Smooth muscle cell (in vitro differentiated cells): Measurements from ENCODE around the gene AMPH. TPM values are rescaled to one million over a fixed set of nuclear protein-coding genes. Genes with fewer than 3 reads are reported as not detected.

ENCODE experiments used
- DNase-seq: peaks from one replicate; lab custom pipeline; 2025; ENCODE audit not compliant: unreplicated experiment; lab: John Stamatoyannopoulos, UW
- H2AFZ ChIP-seq: fragments of 200-600 bp; sonication (generic); 2 replicates; pipeline ENCODE4 v1.6.0; 2016; ENCODE audit warnings: antibody characterized with exemption, low read depth, mild to moderate bottlenecking
- H3F3A ChIP-seq: fragments of 200-600 bp; sonication (generic); 2 replicates; pipeline ENCODE4 v1.6.0; 2017; ENCODE audit warnings: antibody characterized with exemption, low read depth
- H3K27ac ChIP-seq: fragments of 200-600 bp; sonication (generic); 2 replicates; pipeline ENCODE4 v1.5.1; 2016; ENCODE audit warnings: low read depth, mild to moderate bottlenecking
- H3K27me3 ChIP-seq: fragments of 200-600 bp; sonication (generic); 2 replicates; pipeline ENCODE4 v1.6.1; 2016; ENCODE audit warnings: low read depth, mild to moderate bottlenecking
- H3K36me3 ChIP-seq: fragments of 200-600 bp; sonication (generic); 2 replicates; pipeline ENCODE4 v1.5.1; 2016; ENCODE audit warnings: low read depth
- H3K4me1 ChIP-seq: fragments of 200-600 bp; sonication (generic); 2 replicates; pipeline ENCODE4 v1.5.1; 2016; ENCODE audit warnings: low read depth
- H3K4me2 ChIP-seq: fragments of 200-600 bp; sonication (generic); 2 replicates; pipeline ENCODE4 v1.6.0; 2016; ENCODE audit warnings: mild to moderate bottlenecking
- H3K4me3 ChIP-seq: fragments of 200-600 bp; sonication (generic); 2 replicates; pipeline ENCODE4 v1.5.1; 2016; ENCODE audit warnings: mild to moderate bottlenecking
- H3K79me2 ChIP-seq: fragments of 200-600 bp; sonication (generic); 2 replicates; pipeline ENCODE4 v1.6.0; 2016; ENCODE audit warnings: low read depth, mild to moderate bottlenecking
- H3K9ac ChIP-seq: fragments of 200-600 bp; sonication (generic); 2 replicates; pipeline ENCODE4 v1.6.0; 2016; ENCODE audit warnings: low read depth
- H3K9me3 ChIP-seq: fragments of 200-600 bp; sonication (generic); replicated peaks from 2 replicates; pipeline ENCODE4 v1.5.1; 2016; ENCODE audit warnings: low read depth
- H4K20me1 ChIP-seq: fragments of 200-600 bp; sonication (generic); 2 replicates; pipeline ENCODE4 v1.6.0; 2016; ENCODE audit warnings: low read depth
- CTCF ChIP-seq: fragments of 200-600 bp; sonication (generic); IDR thresholded peaks from 2 replicates; pipeline ENCODE4 v1.5.1; 2017; ENCODE audit warnings: borderline replicate concordance, mild to moderate bottlenecking, antibody characterized with exemption; ENCODE audit not compliant: insufficient read depth, poor library complexity, severe bottlenecking
- WGBS: methylation state at CpG from one replicate; pipeline ENCODE4 v1.1.7; 2016; ENCODE audit warnings: low lambda C conversion rate; 5-methylcytosine and 5-hydroxymethylcytosine counted together
- polyA plus RNA-seq: library from polyadenylated mRNA; unstranded; fragments of >200 nt; fragmentation: Nextera tagmentation; extraction: Ambion mirVana; gene quantifications from 2 replicates; pipeline ENCODE4 v1.2.1, GENCODE V29; 2016
- total RNA-seq: library from RNA; depleted of rRNA; stranded (reverse); fragments of >200 nt; gene quantifications from 2 replicates; pipeline ENCODE4 v1.2.3, GENCODE V29; 2014

Gene AMPH
- total and polyA plus RNA-seq, 2 experiments from 2014 or later, result 1.6 to 2.4 TPM

DNA sequence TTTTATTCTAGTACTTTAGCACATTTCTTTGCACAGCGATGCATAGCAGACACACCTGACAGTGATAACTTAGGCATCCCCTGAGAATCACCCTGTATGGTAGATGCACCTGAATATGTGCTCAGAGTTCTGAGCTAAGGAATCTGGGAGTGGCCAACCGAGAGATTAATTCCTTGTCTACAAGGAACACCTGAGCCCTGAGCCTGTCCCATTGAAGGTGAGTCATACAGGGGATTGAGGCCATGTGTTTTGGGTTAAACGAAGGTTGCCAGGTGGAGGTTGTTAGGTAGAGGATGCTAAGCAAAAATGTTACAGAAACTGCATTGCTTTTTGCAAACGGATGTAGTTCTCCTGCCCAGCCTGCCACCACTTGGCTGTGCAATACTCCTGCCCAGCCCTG is 128.9 kb downstream of the AMPH start:
- TF ChIP-seq CTCF, result no peak
- Histone ChIP-seq H3K79me2 (no peaks in the 10 kb centered on the region), H3F3A (no peaks in the 10 kb centered on the region), H3K27ac (no peak overlapping the region), H3K4me3 (no peak overlapping the region), H3K27me3 (peaks cover 13% of the 10 kb centered on the region), H3K9me3 (no peaks in the 10 kb centered on the region), H3K4me1 (no peaks in the 10 kb centered on the region), H4K20me1 (no peaks in the 10 kb centered on the region), H3K36me3 (no peaks in the 10 kb centered on the region), H2AFZ (no peak overlapping the region), H3K9ac (no peak overlapping the region), H3K4me2 (no peak overlapping the region)
- 79% methylated on average over 4 of the region's 4 CpGs for WGBS
- DNase-seq, result no peak

DNA sequence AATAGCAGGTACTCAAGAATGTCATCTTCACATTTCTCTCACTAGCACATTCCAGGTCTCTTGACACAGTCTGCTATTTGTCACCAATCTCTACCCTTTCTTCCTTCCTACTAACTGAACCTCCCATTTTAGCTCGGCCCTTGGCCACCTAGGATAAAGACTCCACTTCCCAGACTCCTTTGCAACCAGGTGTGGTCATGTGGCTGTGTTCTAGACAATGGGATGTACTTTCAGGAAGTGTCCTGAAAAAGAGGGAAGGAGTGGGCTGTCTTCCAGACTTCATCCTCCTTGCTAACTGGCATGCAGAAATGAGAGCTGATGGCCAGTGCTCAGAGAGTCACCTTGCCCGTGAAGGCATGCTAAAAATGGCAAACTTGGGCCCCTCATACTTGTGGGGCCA is 139.2 kb downstream of the AMPH start:
- H4K20me1 ChIP-seq, result no peaks in the 10 kb centered on the region
- no peaks in the 10 kb centered on the region for H3K27me3 ChIP-seq
- H2AFZ ChIP-seq, result no peak overlapping the region
- H3K4me1 ChIP-seq, result no peaks in the 10 kb centered on the region
- no peak overlapping the region for H3K9ac ChIP-seq
- no peak for TF ChIP-seq CTCF
- H3K4me2 ChIP-seq, result no peak overlapping the region
- H3K27ac ChIP-seq, result no peak overlapping the region
- WGBS, result 71% methylated on average over 2 of the region's 2 CpGs
- H3K79me2 ChIP-seq, result no peaks in the 10 kb centered on the region
- H3K4me3 ChIP-seq, result no peak overlapping the region
- DNase-seq, result no peak
- H3F3A ChIP-seq, result no peaks in the 10 kb centered on the region
- no peaks in the 10 kb centered on the region for H3K36me3 ChIP-seq
- H3K9me3 ChIP-seq, result no peaks in the 10 kb centered on the region

DNA sequence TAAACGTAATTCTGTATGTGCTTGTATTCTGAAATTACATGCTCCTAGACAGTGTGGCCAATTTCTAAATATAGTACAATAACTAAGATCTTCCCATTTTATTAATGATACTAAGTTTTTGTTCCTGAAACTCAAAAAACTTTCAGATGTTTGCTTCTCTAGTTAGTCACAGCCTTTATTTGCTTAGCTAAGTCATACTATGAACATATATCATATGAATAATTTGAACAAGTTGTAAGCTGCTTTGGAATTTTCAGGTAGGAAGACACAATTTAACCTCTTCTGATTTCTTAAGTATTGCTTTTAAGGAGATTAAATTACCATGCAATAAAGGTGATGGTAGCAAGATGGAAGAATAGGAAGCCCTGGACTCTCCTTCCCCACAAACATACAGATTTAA is 148.7 kb downstream of the AMPH start:
- 87% methylated on average over 1 of the region's 1 CpG for WGBS
- H3K27me3 ChIP-seq, result no peaks in the 10 kb centered on the region
- H3K4me1 ChIP-seq, result no peaks in the 10 kb centered on the region
- no peaks in the 10 kb centered on the region for H3K9me3 ChIP-seq
- TF ChIP-seq CTCF, result no peak
- H4K20me1 ChIP-seq, result no peaks in the 10 kb centered on the region
- H3K4me3 ChIP-seq, result no peak overlapping the region
- no peaks in the 10 kb centered on the region for H3K79me2 ChIP-seq
- H3K9ac ChIP-seq, result no peak overlapping the region
- H3F3A ChIP-seq, result no peaks in the 10 kb centered on the region
- no peak overlapping the region for H3K27ac ChIP-seq
- DNase-seq, result no peak
- H3K36me3 ChIP-seq, result no peaks in the 10 kb centered on the region
- no peak overlapping the region for H3K4me2 ChIP-seq
- no peak overlapping the region for H2AFZ ChIP-seq

DNA sequence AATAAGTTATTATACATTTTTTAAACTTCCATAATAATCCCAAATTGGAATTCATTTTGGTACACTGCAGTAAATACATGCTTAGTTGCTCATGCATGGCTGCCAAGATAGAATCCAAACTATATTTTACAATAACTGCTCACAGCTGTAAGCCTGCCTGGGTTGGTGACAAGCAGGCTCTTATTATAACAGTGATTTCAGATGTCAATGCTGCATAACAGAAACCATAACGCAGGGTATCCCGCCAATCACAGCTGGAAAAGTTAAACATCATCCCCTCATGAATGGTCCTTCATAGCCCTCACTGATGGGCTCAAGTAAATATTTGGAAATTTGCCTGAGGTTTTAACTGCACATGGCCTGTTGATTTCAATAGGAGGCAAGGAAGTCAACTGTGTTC is 149.8 kb downstream of the AMPH start:
- no peak for TF ChIP-seq CTCF
- WGBS, result 91% methylated on average over 2 of the region's 2 CpGs

More for the DNA sequence above, 149.8 kb downstream of the AMPH start:
- H3K4me1 ChIP-seq, result no peaks in the 10 kb centered on the region
- no peaks in the 10 kb centered on the region for H3K79me2 ChIP-seq
- H3K27ac ChIP-seq, result no peak overlapping the region
- H3K36me3 ChIP-seq, result no peaks in the 10 kb centered on the region
- H2AFZ ChIP-seq, result no peak overlapping the region
- H3K9ac ChIP-seq, result no peak overlapping the region
- H3K27me3 ChIP-seq, result no peaks in the 10 kb centered on the region
- no peaks in the 10 kb centered on the region for H3F3A ChIP-seq
- H3K4me3 ChIP-seq, result no peak overlapping the region
- no peaks in the 10 kb centered on the region for H4K20me1 ChIP-seq
- no peak for DNase-seq
- H3K9me3 ChIP-seq, result no peaks in the 10 kb centered on the region
- no peak overlapping the region for H3K4me2 ChIP-seq
